ENCODE measurements around the gene GALP.
"Not testable (repeated sequence)": the region's sequence is repeated elsewhere in the genome, so short reads cannot be mapped to it uniquely, and the experiment has no call there.

GALP gene

GRCh38 chr19:56148955-56149655 is 26.7 kb upstream of the GALP start:
- not testable (repeated sequence) for DNase-seq

- no peak for DNase-seq
Observed at GRCh38 chr19:56149656-56150038, 26.2 kb upstream of the GALP start.

GRCh38 chr19:56150358-56150757 is 25.4 kb upstream of the GALP start:
- no peak for DNase-seq

- DNase-seq, result no peak
Observed at GRCh38 chr19:56152644-56153043, 23.2 kb upstream of the GALP start.

- no peak for DNase-seq
Observed at GRCh38 chr19:56153507-56153906, 22.3 kb upstream of the GALP start.

GRCh38 chr19:56155124-56155687 is 20.6 kb upstream of the GALP start:
- DNase-seq, result no peak

GRCh38 chr19:56156768-56157167 is 19.0 kb upstream of the GALP start:
- DNase-seq, result no peak

- no peak for DNase-seq
Observed at GRCh38 chr19:56158170-56158757, 17.5 kb upstream of the GALP start.

GRCh38 chr19:56159009-56159559 is 16.7 kb upstream of the GALP start:
- DNase-seq, result no peak

- no peak for DNase-seq
Observed at GRCh38 chr19:56159622-56160271, 16.1 kb upstream of the GALP start.

- DNase-seq, result no peak
Observed at GRCh38 chr19:56161534-56161933, 14.3 kb upstream of the GALP start.

GRCh38 chr19:56162258-56162657 is 13.6 kb upstream of the GALP start:
- DNase-seq, result no peak

- no peak for DNase-seq
Observed at GRCh38 chr19:56163097-56163496, 12.7 kb upstream of the GALP start.

GRCh38 chr19:56167064-56167578 is 8.7 kb upstream of the GALP start:
- DNase-seq, result no peak

GRCh38 chr19:56170261-56170660 is 5.5 kb upstream of the GALP start:
- DNase-seq, result no peak

GRCh38 chr19:56174086-56174485 is 1.7 kb upstream of the GALP start:
- DNase-seq, result no peak

GRCh38 chr19:56174550-56174949 is 1.3 kb upstream of the GALP start:
- no peak for DNase-seq

- not testable (repeated sequence) for DNase-seq
Observed at GRCh38 chr19:56176310-56176709, 502 bp downstream of the GALP start.

GRCh38 chr19:56176881-56177280 is 1.1 kb downstream of the GALP start:
- no peak for DNase-seq

GRCh38 chr19:56177564-56178243 is 1.9 kb downstream of the GALP start:
- DNase-seq, result no peak

- DNase-seq, result no peak
Observed at GRCh38 chr19:56189785-56190184, 14.0 kb downstream of the GALP start.

- DNase-seq, result no peak
Observed at GRCh38 chr19:56191115-56191514, 15.3 kb downstream of the GALP start.

GRCh38 chr19:56191711-56192110 is 15.9 kb downstream of the GALP start:
- no peak for DNase-seq
